Measurements from ENCODE around the gene NEDD8.
A peak's percentile ranks its signal among the peaks of the same experiment; 100 is the strongest.

The NEDD8 gene

GRCh38 chr14:24184104-24184970, 47.8 kb downstream of the NEDD8 start:
- Histone ChIP-seq H3K23ac (ENCODE audit: low read depth, low read length, poor library complexity) (no peak overlapping the region), H3K4me3 (ENCODE audit: low read length in 2 of 2) (no peak overlapping the region), H4K91ac (ENCODE audit: low read depth, low read length, poor library complexity) (no peak overlapping the region), H3K27ac (replicated peaks; ENCODE audit: low read length) (no peak overlapping the region), H2BK15ac (ENCODE audit: low read length) (no peak overlapping the region), H2AFZ (ENCODE audit: low read length) (no peak overlapping the region), H3K4ac (ENCODE audit: low read length) (no peak overlapping the region), H2BK5ac (ENCODE audit: low read length) (peak overlapping the region; percentile 20), H3K4me2 (ENCODE audit: insufficient read depth, low read length, poor library complexity, severe bottlenecking) (no peak overlapping the region), H4K8ac (ENCODE audit: low read depth, low read length) (no peak overlapping the region), H3K18ac (ENCODE audit: low read length) (no peak overlapping the region), H2AK5ac (ENCODE audit: low read depth, low read length) (no peak overlapping the region), H3K9me3 (replicated peaks in 1 of 2; ENCODE audit: control insufficient read depth in 2 of 2, insufficient read depth in 1 of 2, low read depth in 1 of 2, low read length in 2 of 2) (no peaks in the 10 kb centered on the region), H3K27me3 (ENCODE audit: control insufficient read depth in 3 of 3, insufficient read depth in 3 of 3, low read depth in 1 of 3, low read length in 3 of 3) (no peaks in the 10 kb centered on the region), H3K9ac (ENCODE audit: low read depth, low read length, poor library complexity) (no peak overlapping the region), H3K79me1 (ENCODE audit: low read depth, low read length) (peaks cover 12% of the 10 kb centered on the region), H2BK120ac (ENCODE audit: low read depth, low read length) (no peak overlapping the region), H3K14ac (ENCODE audit: low read length) (no peak overlapping the region), H3K36me3 (replicated peaks in 1 of 2; ENCODE audit: control insufficient read depth in 2 of 2, insufficient read depth in 2 of 2, low read length in 2 of 2) (peaks cover 70 to 82% of the 10 kb centered on the region in 2 donors), H3K4me1 (ENCODE audit: control insufficient read depth in 2 of 2, insufficient read depth in 1 of 2, low read depth in 1 of 2, low read length in 2 of 2) (peaks cover 4 to 7% of the 10 kb centered on the region in 2 donors), H2BK12ac (ENCODE audit: low read length) (no peak overlapping the region)
- WGBS, 2 donors (ENCODE audit: extremely low coverage in 2 of 2, insufficient read length in 2 of 2, insufficient replicate concordance in 1 of 2) = no CpG with 5 or more reads among the region's 19 CpGs
- no peak for DNase-seq (ENCODE audit: low spot score)

- Histone ChIP-seq H3K79me1 (ENCODE audit: low read depth, low read length) (peaks cover 12% of the 10 kb centered on the region), H4K91ac (ENCODE audit: low read depth, low read length, poor library complexity) (no peak overlapping the region), H2BK5ac (ENCODE audit: low read length) (no peak overlapping the region), H3K27ac (replicated peaks; ENCODE audit: low read length) (no peak overlapping the region), H3K14ac (ENCODE audit: low read length) (no peak overlapping the region), H3K36me3 (replicated peaks in 1 of 2; ENCODE audit: control insufficient read depth in 2 of 2, insufficient read depth in 2 of 2, low read length in 2 of 2) (peaks cover 82 to 95% of the 10 kb centered on the region in 2 donors), H3K9ac (ENCODE audit: low read depth, low read length, poor library complexity) (no peak overlapping the region), H2BK120ac (ENCODE audit: low read depth, low read length) (no peak overlapping the region), H3K27me3 (ENCODE audit: control insufficient read depth in 3 of 3, insufficient read depth in 3 of 3, low read depth in 1 of 3, low read length in 3 of 3) (no peaks in the 10 kb centered on the region), H3K4ac (ENCODE audit: low read length) (no peak overlapping the region), H3K4me1 (ENCODE audit: control insufficient read depth in 2 of 2, insufficient read depth in 1 of 2, low read depth in 1 of 2, low read length in 2 of 2) (peaks cover 4 to 7% of the 10 kb centered on the region in 2 donors), H2BK12ac (ENCODE audit: low read length) (no peak overlapping the region), H3K4me2 (ENCODE audit: insufficient read depth, low read length, poor library complexity, severe bottlenecking) (no peak overlapping the region), H3K9me3 (replicated peaks in 1 of 2; ENCODE audit: control insufficient read depth in 2 of 2, insufficient read depth in 1 of 2, low read depth in 1 of 2, low read length in 2 of 2) (no peaks in the 10 kb centered on the region), H3K18ac (ENCODE audit: low read length) (no peak overlapping the region), H2AK5ac (ENCODE audit: low read depth, low read length) (no peak overlapping the region), H4K8ac (ENCODE audit: low read depth, low read length) (no peak overlapping the region), H3K23ac (ENCODE audit: low read depth, low read length, poor library complexity) (peak overlapping the region; percentile 20), H2BK15ac (ENCODE audit: low read length) (no peak overlapping the region), H2AFZ (ENCODE audit: low read length) (no peak overlapping the region), H3K4me3 (ENCODE audit: low read length in 2 of 2) (no peak overlapping the region)
- no peak for DNase-seq (ENCODE audit: low spot score)
- WGBS, 2 donors (ENCODE audit: extremely low coverage in 2 of 2, insufficient read length in 2 of 2, insufficient replicate concordance in 1 of 2) = no CpG with 5 or more reads among the region's 15 CpGs
Observed at GRCh38 chr14:24183014-24183481, 49.1 kb downstream of the NEDD8 start.

DNA sequence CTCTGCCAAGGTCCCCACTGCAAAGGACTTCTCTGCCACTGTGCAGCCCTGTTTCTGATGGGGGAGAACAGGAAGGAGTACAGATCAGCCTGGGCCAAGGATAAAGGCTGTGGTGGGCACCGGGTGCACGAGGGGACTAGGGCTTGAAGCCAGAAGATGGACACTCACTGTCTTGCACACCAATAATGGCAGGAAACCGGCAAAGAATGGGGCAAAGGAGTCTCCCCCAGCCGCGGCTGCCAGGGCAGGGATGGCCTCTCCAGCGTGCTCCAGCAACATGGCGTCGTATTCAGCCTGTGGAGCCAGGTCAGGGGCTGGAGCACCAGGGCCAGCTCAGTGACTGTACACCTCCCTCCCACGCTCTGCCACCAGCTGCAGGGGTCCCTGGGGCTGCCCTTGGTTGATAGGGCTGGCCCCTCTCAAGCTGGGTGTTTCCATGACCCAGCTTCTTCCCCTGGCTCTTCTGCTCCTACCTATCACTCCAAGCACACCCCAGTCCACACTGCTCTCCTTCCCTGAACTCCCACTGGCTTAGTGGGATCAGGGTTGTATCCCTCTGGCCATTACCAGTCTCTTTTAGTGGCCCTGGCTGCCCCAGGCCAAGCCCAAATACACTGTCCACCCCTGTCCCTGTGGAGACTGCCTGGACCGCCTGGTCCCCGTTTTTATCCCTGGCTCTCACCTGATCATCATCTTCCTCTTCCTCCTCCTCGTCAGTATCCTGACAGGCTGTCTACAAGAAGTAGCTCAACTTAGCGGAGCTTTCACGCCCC, 49.9 kb downstream of the NEDD8 start:
- Histone ChIP-seq H2BK5ac (ENCODE audit: low read length) (no peak overlapping the region), H3K18ac (ENCODE audit: low read length) (no peak overlapping the region), H2BK120ac (ENCODE audit: low read depth, low read length) (no peak overlapping the region), H3K27me3 (ENCODE audit: control insufficient read depth in 3 of 3, insufficient read depth in 3 of 3, low read depth in 1 of 3, low read length in 3 of 3) (no peaks in the 10 kb centered on the region), H3K4ac (ENCODE audit: low read length) (no peak overlapping the region), H3K14ac (ENCODE audit: low read length) (no peak overlapping the region), H3K9me3 (replicated peaks in 1 of 2; ENCODE audit: control insufficient read depth in 2 of 2, insufficient read depth in 1 of 2, low read depth in 1 of 2, low read length in 2 of 2) (no peaks in the 10 kb centered on the region), H4K91ac (ENCODE audit: low read depth, low read length, poor library complexity) (no peak overlapping the region), H2BK12ac (ENCODE audit: low read length) (no peak overlapping the region), H3K4me2 (ENCODE audit: insufficient read depth, low read length, poor library complexity, severe bottlenecking) (no peak overlapping the region), H3K79me1 (ENCODE audit: low read depth, low read length) (peaks cover 8% of the 10 kb centered on the region), H2AFZ (ENCODE audit: low read length) (no peak overlapping the region), H3K4me3 (ENCODE audit: low read length in 2 of 2) (peak overlapping the region in 1 of 2 donors; percentile 2), H3K36me3 (replicated peaks in 1 of 2; ENCODE audit: control insufficient read depth in 2 of 2, insufficient read depth in 2 of 2, low read length in 2 of 2) (peaks cover 86 to 99% of the 10 kb centered on the region in 2 donors), H3K9ac (ENCODE audit: low read depth, low read length, poor library complexity) (peak overlapping the region; percentile 9), H3K27ac (replicated peaks; ENCODE audit: low read length) (no peak overlapping the region), H2AK5ac (ENCODE audit: low read depth, low read length) (no peak overlapping the region), H4K8ac (ENCODE audit: low read depth, low read length) (no peak overlapping the region), H3K23ac (ENCODE audit: low read depth, low read length, poor library complexity) (peak overlapping the region; percentile 43), H3K4me1 (ENCODE audit: control insufficient read depth in 2 of 2, insufficient read depth in 1 of 2, low read depth in 1 of 2, low read length in 2 of 2) (no peaks in the 10 kb centered on the region), H2BK15ac (ENCODE audit: low read length) (no peak overlapping the region)
- no peak for DNase-seq (ENCODE audit: low spot score)
- no CpG with 5 or more reads among the region's 14 CpGs for WGBS, 2 donors (ENCODE audit: extremely low coverage in 2 of 2, insufficient read length in 2 of 2, insufficient replicate concordance in 1 of 2)
